Heart right ventricle (tissue), 16 donors: ENCODE data around the gene SSBP3. TPM values are rescaled to one million over a fixed set of nuclear protein-coding genes. Genes with fewer than 3 reads are reported as not detected.

Source experiments
- ATAC-seq, 8 donors: fragments of 200-7000 bp; cut with Tn5 transposase; one replicate each; pipeline ENCODE4 v1.9.1; 2020; ENCODE audit warnings: mild to moderate bottlenecking in 8 of 8, moderate library complexity in 8 of 8, moderate number of reproducible peaks in 1 of 8
- DNase-seq, 2 donors: peaks; one replicate each; pipeline ENCODE4 v3.0.0-alpha.2; 2020
- H3K27ac ChIP-seq, 10 donors: fragments of 200-600 bp; sonication (generic) in 2 of 10; one replicate each; pipeline versions ENCODE4 v1.5.0 to v1.8.0; 2020 to 2022; ENCODE audit warnings: mild to moderate bottlenecking in 3 of 10
- H3K27me3 ChIP-seq, 7 donors: fragments of 200-600 bp; one replicate each; pipeline ENCODE4 v1.8.0; 2021 to 2022; ENCODE audit warnings: mild to moderate bottlenecking in 2 of 7
- H3K36me3 ChIP-seq, 9 donors: fragments of 200-600 bp; sonication (generic) in 1 of 9; one replicate each; pipeline versions ENCODE4 v1.5.0 to v1.8.0; 2020 to 2022; ENCODE audit warnings: mild to moderate bottlenecking in 2 of 9
- H3K4me1 ChIP-seq, 9 donors: fragments of 200-600 bp; sonication (generic) in 1 of 9; one replicate each; pipeline versions ENCODE4 v1.5.0 to v1.8.0; 2020 to 2022; ENCODE audit warnings: mild to moderate bottlenecking in 4 of 9
- H3K4me3 ChIP-seq, 10 donors: fragments of 200-600 bp; sonication (generic) in 2 of 10; one replicate each; pipeline versions ENCODE4 v1.5.0 to v1.8.0; 2020 to 2022; ENCODE audit warnings: mild to moderate bottlenecking in 7 of 10, moderate library complexity in 2 of 10
- H3K9me3 ChIP-seq, 11 donors: fragments of 200-600 bp in 10 of 11; sonication (generic) in 2 of 11; one replicate each; pipeline versions ENCODE4 v1.5.0 to v1.8.0; 2013 to 2022; ENCODE audit warnings: mild to moderate bottlenecking in 2 of 11, control low read depth in 1 of 11, moderate library complexity in 1 of 11
- CTCF ChIP-seq, 9 donors: fragments of 200-600 bp; sonication (generic) in 2 of 9; IDR thresholded peaks; one replicate each; pipeline versions ENCODE4 v1.5.0 to v1.8.0; 2021 to 2022; ENCODE audit warnings: antibody characterized with exemption in 9 of 9, mild to moderate bottlenecking in 5 of 9, moderate library complexity in 1 of 9
- WGBS, 2 donors: extraction: QIAGEN DNeasy Blood & Tissue Kit; methylation state at CpG; one replicate each; pipeline ENCODE4 v1.1.7; 2013; ENCODE audit warnings: inconsistent platforms in 1 of 2; 5-methylcytosine and 5-hydroxymethylcytosine counted together
- intact Hi-C, 10 donors: fragments of 100-400 bp; cut with DNase I; formaldehyde crosslinking; loops; one replicate each; pipeline versions ENCODE4 v1.11.1 to v1.14.2; 2022
- polyA plus RNA-seq, 2 donors: library from polyadenylated mRNA; stranded (reverse); fragments of 200-250 nt; gene quantifications; one replicate each; pipeline ENCODE4 v1.2.3, GENCODE V29; 2013
- total RNA-seq, 10 donors: library from RNA; stranded (reverse); fragmentation: NEBNext Ultra II Directional in 3 of 10; extraction: Animal tissue kit (Norgen Biotek cat#: 25700) in 3 of 10; gene quantifications; one replicate each; pipeline versions ENCODE4 v1.2.1 to v1.2.4, GENCODE V29; 2021 to 2023
- donor health status: Arrhythmogenic right ventricular cardiomyopathy.
- donor health status: ischemic (EF 13 %, LVEDD 7.1; RV severe dilation, severe dysfunction).
- donor health status: healthy with polysubstance abuse.
- donor health status: DM: no; HTN: yes; CAD: no.
- donor health status: DM: no; HTN: no; CAD: no.
- donor health status: ischemic (EF 25% LVEDD 6.9; RV normal size, moderate dysfunction).
- donor health status: ischemic (EF 25% LVEDD 5.7; RV mildly dilated, moderate dysfunction).
- donor health status: healthy.
- donor health status: DM: yes; HTN: yes; CAD: no.
- donor health status: Ischemic cardiomyopathy.
- donor health status: ischemic (EF 35%, LVEDD 5.7; RV mildly dilated, moderate dysfunction).
- donor health status: nonischemic (EF 11% LVEDD 7.7; RV severe dilation, severe dysfunction).
- donor health status: DM: yes; HTN: yes; CAD: no.
- donor health status: PGD.
- donor health status: ischemic (EF 29% LVEDD 5.4; RV normal size, mild dysfunction).
- donor health status: nonischemic (EF 23%, LVEDD 6.1; RV moderate dilation, normal function).

Gene SSBP3
- total and polyA plus RNA-seq, 12 donors = 17.6 to 71.9 (median 52.8) TPM

GRCh38 chr1:54291276-54292001, 114.8 kb downstream of the SSBP3 start:
- intact Hi-C loops = no loop called here

GRCh38 chr1:54290506-54291184, 115.5 kb downstream of the SSBP3 start:
- DNase-seq (no peak), ATAC-seq (no peak)
- TF ChIP-seq CTCF (IDR thresholded peaks at IDR 0.05) = no peak
- peaks cover 41 to 99% (median 80%) of the 10 kb centered on the region in 9 donors for H3K4me1 ChIP-seq
- H3K27ac ChIP-seq = peak overlapping the region in 6 of 10 donors; percentile 36 to 84 (median 42)
- H3K27me3 ChIP-seq = no peaks in the 10 kb centered on the region
- no peaks in the 10 kb centered on the region for H3K9me3 ChIP-seq
- no peak overlapping the region for H3K4me3 ChIP-seq
- H3K36me3 ChIP-seq = no peaks in the 10 kb centered on the region
- WGBS, 2 donors = 53 to 59% methylated on average over 12 of the region's 12 CpGs
- intact Hi-C loops = no loop called here

More at GRCh38 chr1:54291276-54292001, 114.8 kb downstream of the SSBP3 start:
- DNase-seq (no peak), ATAC-seq (no peak)
- no peak for TF ChIP-seq CTCF (IDR thresholded peaks at IDR 0.05)
- Histone ChIP-seq H3K27me3 (no peaks in the 10 kb centered on the region), H3K4me1 (peaks cover 36 to 99% (median 81%) of the 10 kb centered on the region in 9 donors), H3K36me3 (no peaks in the 10 kb centered on the region), H3K9me3 (no peaks in the 10 kb centered on the region), H3K4me3 (no peak overlapping the region), H3K27ac (peak overlapping the region in 2 of 10 donors; percentile 19 to 48)
- WGBS, 2 donors = 88 to 91% methylated on average over 20 of the region's 20 CpGs

GRCh38 chr1:54289712-54290233, 116.4 kb downstream of the SSBP3 start:
- Histone ChIP-seq H3K27me3 (no peaks in the 10 kb centered on the region), H3K9me3 (no peaks in the 10 kb centered on the region), H3K36me3 (no peaks in the 10 kb centered on the region), H3K27ac (peak overlapping the region in 4 of 10 donors; percentile 13 to 84 (median 42)), H3K4me3 (no peak overlapping the region), H3K4me1 (peaks cover 38 to 95% (median 72%) of the 10 kb centered on the region in 9 donors)
- intact Hi-C loops = loop anchor here in 1 of 10 donors (5.0 kb wide), 1 partner anchor 87 kb away; the partner anchor contains the start of genes CYB5RL and MRPL37
- WGBS, 2 donors = 89 to 92% methylated on average over 6 of the region's 6 CpGs
- TF ChIP-seq CTCF (IDR thresholded peaks at IDR 0.05) = no peak
- no peak for DNase-seq
- ATAC-seq = no peak

- H3K27me3 ChIP-seq = no peaks in the 10 kb centered on the region
- WGBS, 2 donors = 47 to 58% methylated on average over 9 of the region's 9 CpGs
- no peak for TF ChIP-seq CTCF (IDR thresholded peaks at IDR 0.05)
- H3K27ac ChIP-seq = peak overlapping the region; percentile 56 to 84 (median 79)
- no peak overlapping the region for H3K4me3 ChIP-seq
- peak; percentile 28 to 72 (median 69) for ATAC-seq
- no peaks in the 10 kb centered on the region for H3K36me3 ChIP-seq
- intact Hi-C loops = loop anchor here in 1 of 10 donors (5.0 kb wide), 1 partner anchor 86 kb away; the partner anchor contains the start of genes CYB5RL and MRPL37
- no peaks in the 10 kb centered on the region for H3K9me3 ChIP-seq
- peak in 1 of 2 donors; percentile 49 for DNase-seq
- H3K4me1 ChIP-seq = peaks cover 31 to 89% (median 76%) of the 10 kb centered on the region in 9 donors
These were observed 118.4 kb downstream of the SSBP3 start for GRCh38 chr1:54287801-54288211.
